GM12878 (cell line): ENCODE data around the gene HDGF. TPM values are rescaled to one million over a fixed set of nuclear protein-coding genes. Genes with fewer than 3 reads are reported as not detected.

Experiments used
- BRCA1 ChIP-seq: IDR thresholded peaks from 2 replicates; pipeline ENCODE4 v1.6.1; 2011; ENCODE audit warnings: low read depth, low read length, improper control_type of control experiment
- E2F4 ChIP-seq: IDR thresholded peaks from 2 replicates; pipeline ENCODE4 v1.6.1; 2012; ENCODE audit warnings: low read depth, low read length, improper control_type of control experiment
- FOXM1 ChIP-seq: IDR thresholded peaks from 2 replicates; pipeline ENCODE4 v1.6.1; 2012; ENCODE audit warnings: low read depth, mild to moderate bottlenecking, inconsistent platforms, low read length, moderate library complexity
- IKZF1 ChIP-seq: fragments of 450-650 bp; conservative IDR thresholded peaks from 2 replicates; pipeline ENCODE4 v1.6.1; 2017; ENCODE audit warnings: antibody characterized with exemption, mild to moderate bottlenecking
- MTA3 ChIP-seq: IDR thresholded peaks from 2 replicates; pipeline ENCODE4 v1.6.1; 2012; ENCODE audit warnings: low read length, inconsistent platforms, borderline replicate concordance
- POU2F2 ChIP-seq: IDR thresholded peaks from 3 replicates; pipeline ENCODE4 v1.6.1; 2011; ENCODE audit warnings: low read depth, mild to moderate bottlenecking, low read length, borderline replicate concordance
- SMARCA5 ChIP-seq: fragments of 450-650 bp; IDR thresholded peaks from 2 replicates; pipeline ENCODE4 v1.6.1; 2017; ENCODE audit warnings: mild to moderate bottlenecking
- ZNF592 ChIP-seq: fragments of 450-650 bp; IDR thresholded peaks from 2 replicates; pipeline ENCODE4 v1.6.1; 2017; ENCODE audit warnings: mild to moderate bottlenecking, moderate library complexity
- polyA plus RNA-seq, 11 experiments: library from polyadenylated mRNA; depleted of rRNA in 4 of 11; unstranded in 6 of 11; stranded (reverse) in 5 of 11; fragments of >200 nt; fragmentation: Nextera tagmentation in 4 of 11; fragmentation: Illumina TruSeq in 1 of 11; extraction: Ambion mirVana in 4 of 11; extraction: Trizol in 1 of 11; gene quantifications; 1 replicate in 1 of 11; 2 replicates in 10 of 11; pipeline versions ENCODE4 v1.2.1 to v1.2.3, GENCODE V29; 2011 to 2016; ENCODE audit warnings: inconsistent platforms in 2 of 11, missing spikeins in 2 of 11, low read depth in 1 of 11
- total RNA-seq, 4 experiments: library from RNA; depleted of rRNA in 3 of 4; stranded (reverse); fragments of >200 nt in 3 of 4; fragmentation: Illumina TruSeq in 1 of 4; extraction: Trizol in 1 of 4; gene quantifications; 2 replicates each; pipeline versions ENCODE4 v1.2.1 to v1.2.3, GENCODE V29; 2013 to 2021

Gene HDGF
- total and polyA plus RNA-seq, 10 of the 15 experiments (the other 5 are each of a cell fraction or from before 2014, with no cell fraction given), result 28.3 to 372 (median 209) TPM

GRCh38 chr1:156728599-156729462 lies 22.6 kb downstream of the HDGF start, which contains the start of gene ISG20L2 (continued):
- TF ChIP-seq SMARCA5, result no peak
- no peak for TF ChIP-seq FOXM1
- no peak; the same call in 1 of the 2 replicates for TF ChIP-seq MTA3
- no peak for TF ChIP-seq ZNF592
- TF ChIP-seq E2F4, result no peak
- TF ChIP-seq IKZF1, result peak; percentile 60
- no peak; the same call in 2 of the 3 replicates for TF ChIP-seq POU2F2
- no peak for TF ChIP-seq BRCA1
